Keratinocyte (primary cell): ENCODE data around the gene OSGIN1. TPM values are rescaled to one million over a fixed set of nuclear protein-coding genes. Genes with fewer than 3 reads are reported as not detected.

Experiments used
- DNase-seq: peaks from one replicate; pipeline ENCODE4 v3.0.0-alpha.2; 2011; ENCODE audit warnings: low read depth, missing footprints, low spot score
- FAIRE-seq: peaks from 2 replicates; lab custom pipeline; 2011; peaks lifted over from hg19 to GRCh38; lab: Jason Lieb, UNC
- H2AFZ ChIP-seq: 2 replicates; pipeline ENCODE4 v1.6.0; 2012; ENCODE audit warnings: low read length, control low read depth, inconsistent platforms; ENCODE audit not compliant: control insufficient read depth
- H3K27ac ChIP-seq: 2 replicates; pipeline ENCODE4 v1.5.1; 2011; ENCODE audit warnings: low read length; ENCODE audit not compliant: control insufficient read depth, insufficient read depth
- H3K27me3 ChIP-seq: 3 replicates; pipeline ENCODE4 v1.6.0; 2011; ENCODE audit warnings: low read length; ENCODE audit not compliant: control insufficient read depth, insufficient read depth; ENCODE audit errors: extremely low read depth
- H3K36me3 ChIP-seq, 2 experiments: 2 replicates in 1 of 2; 3 replicates in 1 of 2; pipeline ENCODE4 v1.5.1; 2011; ENCODE audit warnings: low read length in 2 of 2, mild to moderate bottlenecking in 1 of 2; ENCODE audit not compliant: control insufficient read depth in 2 of 2, insufficient read depth in 2 of 2; ENCODE audit errors: extremely low read depth in 1 of 2
- H3K4me1 ChIP-seq: 3 replicates; pipeline ENCODE4 v1.5.1; 2011; ENCODE audit warnings: low read length; ENCODE audit not compliant: control insufficient read depth, insufficient read depth; ENCODE audit errors: extremely low read depth
- H3K4me2 ChIP-seq: 3 replicates; pipeline ENCODE4 v1.6.0; 2011; ENCODE audit warnings: low read depth, low read length; ENCODE audit not compliant: control insufficient read depth, insufficient read depth; ENCODE audit errors: extremely low read depth
- H3K4me3 ChIP-seq, 3 experiments: fragments of 200-600 bp in 1 of 3; sonication (generic) in 1 of 3; 2 replicates in 2 of 3; 3 replicates in 1 of 3; pipeline ENCODE4 v1.5.1; 2011 to 2016; ENCODE audit warnings: low read length in 3 of 3, mild to moderate bottlenecking in 3 of 3, control low read depth in 2 of 3, inconsistent platforms in 1 of 3, low read depth in 1 of 3, mixed read lengths in 1 of 3, mixed run types in 1 of 3, moderate library complexity in 1 of 3; ENCODE audit not compliant: control insufficient read depth in 2 of 3, insufficient read depth in 2 of 3; ENCODE audit errors: extremely low read depth in 1 of 3
- H3K79me2 ChIP-seq: 2 replicates; pipeline ENCODE4 v1.6.0; 2012; ENCODE audit warnings: low read length; ENCODE audit not compliant: control insufficient read depth, insufficient read depth
- H3K9ac ChIP-seq: 3 replicates; pipeline ENCODE4 v1.6.0; 2011; ENCODE audit warnings: low read length; ENCODE audit not compliant: control insufficient read depth, insufficient read depth; ENCODE audit errors: extremely low read depth
- H3K9me1 ChIP-seq: 3 replicates; pipeline ENCODE4 v1.6.0; 2011; ENCODE audit warnings: low read length; ENCODE audit not compliant: control insufficient read depth, insufficient read depth; ENCODE audit errors: extremely low read depth
- H3K9me3 ChIP-seq: 2 replicates; pipeline ENCODE4 v1.5.1; 2012; ENCODE audit warnings: low read depth, low read length; ENCODE audit not compliant: control insufficient read depth
- H4K20me1 ChIP-seq: 3 replicates; pipeline ENCODE4 v1.6.0; 2011; ENCODE audit warnings: low read length; ENCODE audit not compliant: control insufficient read depth, insufficient read depth; ENCODE audit errors: extremely low read depth
- CTCF ChIP-seq, 3 experiments: IDR thresholded peaks in 1 of 3; conservative IDR thresholded peaks in 1 of 3; optimal IDR thresholded peaks in 1 of 3; 2 replicates in 2 of 3; 3 replicates in 1 of 3; pipeline versions ENCODE3 to v1.5.1; 2011; ENCODE audit warnings: low read length in 3 of 3, mild to moderate bottlenecking in 3 of 3, moderate library complexity in 2 of 3, control low read depth in 1 of 3, inconsistent platforms in 1 of 3; ENCODE audit not compliant: insufficient read depth in 2 of 3; ENCODE audit errors: extremely low read depth in 1 of 3
- EZH2 ChIP-seq: IDR thresholded peaks from one replicate; pipeline ENCODE4 v1.6.1; 2012; ENCODE audit warnings: inconsistent platforms, mild to moderate bottlenecking, low read length, moderate library complexity
- dilution Hi-C: fragments of 300-500 bp; cut with MboI; formaldehyde crosslinking; loops from one replicate; pipeline ENCODE4 v1.7.0; 2020; ENCODE audit warnings: low sequenced_read_pairs; ENCODE audit not compliant: extremely low pct_ligation_motif_present
- polyA plus RNA-seq, 5 experiments: library from polyadenylated mRNA; depleted of rRNA in 3 of 5; stranded (reverse) in 3 of 5; stranded (forward) in 1 of 5; unstranded in 1 of 5; fragments of >200 nt; gene quantifications; 1 replicate in 1 of 5; 2 replicates in 3 of 5; 3 replicates in 1 of 5; pipeline versions ENCODE4 v1.2.1 to v1.2.3, GENCODE V29; 2011 to 2012; ENCODE audit warnings: missing spikeins in 2 of 5, low read depth in 1 of 5, low replicate concordance in 1 of 5

Gene OSGIN1
- polyA plus RNA-seq, 1 donor (not counting 4 experiments of a cell fraction or from before 2014, with no cell fraction given), result 2.1 TPM

GRCh38 chr16:83913245-83913633, 39.8 kb upstream of the OSGIN1 start:
- no peaks in the 10 kb centered on the region for H3K9me3 ChIP-seq
- H3K4me2 ChIP-seq, result no peak overlapping the region
- no peaks in the 10 kb centered on the region for H4K20me1 ChIP-seq
- no peak overlapping the region for H3K9ac ChIP-seq
- H3K27ac ChIP-seq, result no peak overlapping the region
- peaks cover 0 to 18% of the 10 kb centered on the region in 2 experiments for H3K36me3 ChIP-seq
- no peaks in the 10 kb centered on the region for H3K79me2 ChIP-seq
- TF ChIP-seq EZH2 (no peak), CTCF (optimal IDR thresholded peaks at IDR 0.05 in 1 of 3, IDR thresholded peaks at IDR 0.05 in 1 of 3, conservative IDR thresholded peaks at IDR 0.05 in 1 of 3; ENCODE audit: extremely low read depth in 1 of 3, insufficient read depth in 2 of 3, low read length in 3 of 3) (no peak)
- no peak for FAIRE-seq
- no peak overlapping the region for H3K4me3 ChIP-seq
- dilution Hi-C loops, result no loop called here
- no peaks in the 10 kb centered on the region for H3K27me3 ChIP-seq
- H2AFZ ChIP-seq, result no peak overlapping the region
- H3K4me1 ChIP-seq, result no peaks in the 10 kb centered on the region
- no peaks in the 10 kb centered on the region for H3K9me1 ChIP-seq
- no peak for DNase-seq

GRCh38 chr16:83914091-83914710, 38.8 kb upstream of the OSGIN1 start:
- DNase-seq (no peak), FAIRE-seq (no peak)
- Histone ChIP-seq H4K20me1 (no peaks in the 10 kb centered on the region), H3K79me2 (no peaks in the 10 kb centered on the region), H3K36me3 (peaks cover 0 to 22% of the 10 kb centered on the region in 2 experiments), H3K4me3 (no peak overlapping the region), H3K27ac (no peak overlapping the region), H3K4me1 (no peaks in the 10 kb centered on the region), H3K4me2 (no peak overlapping the region), H3K9ac (no peak overlapping the region), H3K9me3 (no peaks in the 10 kb centered on the region), H3K27me3 (no peaks in the 10 kb centered on the region), H3K9me1 (no peaks in the 10 kb centered on the region), H2AFZ (no peak overlapping the region)
- TF ChIP-seq EZH2, result no peak
- TF ChIP-seq CTCF (optimal IDR thresholded peaks at IDR 0.05 in 1 of 3, IDR thresholded peaks at IDR 0.05 in 1 of 3, conservative IDR thresholded peaks at IDR 0.05 in 1 of 3; ENCODE audit: extremely low read depth in 1 of 3, insufficient read depth in 2 of 3, low read length in 3 of 3), result no peak
- dilution Hi-C loops, result no loop called here
